Fibroblast of skin of back (primary cell): ENCODE results near the gene ALPI.
"Not testable (repeated sequence)": the region's sequence is repeated elsewhere in the genome, so short reads cannot be mapped to it uniquely, and the experiment has no call there.

Experiments
- DNase-seq: peaks from one replicate; pipeline ENCODE4 v3.0.0-alpha.2; 2013

The ALPI gene

DNA sequence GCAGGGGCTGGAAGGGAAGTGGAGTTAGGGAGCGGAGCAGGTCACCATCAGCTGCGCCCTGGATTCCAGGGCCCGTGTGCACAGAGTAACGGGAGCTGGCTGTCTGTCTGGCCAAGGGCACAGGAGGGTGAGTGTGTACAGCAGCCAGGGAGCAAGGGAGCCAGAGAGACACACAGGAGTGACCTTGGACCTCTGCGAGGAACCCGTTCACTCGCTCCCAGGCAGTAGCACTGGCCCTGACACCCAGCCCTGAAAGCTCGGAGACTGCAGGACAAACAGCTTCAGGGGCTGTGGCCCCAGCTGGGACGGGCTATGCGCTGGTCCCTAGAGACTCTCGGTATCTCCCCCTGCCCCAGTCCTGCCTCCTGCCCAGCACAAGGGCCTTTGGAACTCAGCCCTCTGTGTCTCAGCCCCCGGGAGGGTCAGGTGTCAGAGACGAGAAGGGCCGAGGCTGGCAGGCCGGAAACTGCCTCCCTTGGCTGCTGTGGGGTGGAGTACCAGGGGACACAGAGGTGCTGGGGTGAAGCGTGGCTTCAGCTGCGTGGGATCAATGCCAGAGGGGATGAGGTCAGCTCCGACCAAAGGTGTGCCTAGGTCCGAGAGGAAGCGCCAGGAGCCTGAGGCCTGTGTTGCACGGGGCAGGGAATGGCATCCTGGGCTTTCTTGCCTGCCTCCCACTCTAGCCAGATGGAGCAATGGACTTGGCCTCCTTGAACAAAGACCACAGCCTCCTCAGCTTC is 12.1 kb upstream of the ALPI start:
- DNase-seq, result not testable (repeated sequence)

- DNase-seq, result peak; percentile 65
These were observed 11.4 kb upstream of the ALPI start for GRCh38 chr2:232444409-232445148.

- DNase-seq, result not testable (repeated sequence)
These were observed 10.6 kb upstream of the ALPI start for GRCh38 chr2:232445149-232445885.

GRCh38 chr2:232446266-232446777 is 9.6 kb upstream of the ALPI start:
- not testable (repeated sequence) for DNase-seq

- no peak for DNase-seq
These were observed 8.8 kb upstream of the ALPI start for GRCh38 chr2:232447091-232447620.

DNA sequence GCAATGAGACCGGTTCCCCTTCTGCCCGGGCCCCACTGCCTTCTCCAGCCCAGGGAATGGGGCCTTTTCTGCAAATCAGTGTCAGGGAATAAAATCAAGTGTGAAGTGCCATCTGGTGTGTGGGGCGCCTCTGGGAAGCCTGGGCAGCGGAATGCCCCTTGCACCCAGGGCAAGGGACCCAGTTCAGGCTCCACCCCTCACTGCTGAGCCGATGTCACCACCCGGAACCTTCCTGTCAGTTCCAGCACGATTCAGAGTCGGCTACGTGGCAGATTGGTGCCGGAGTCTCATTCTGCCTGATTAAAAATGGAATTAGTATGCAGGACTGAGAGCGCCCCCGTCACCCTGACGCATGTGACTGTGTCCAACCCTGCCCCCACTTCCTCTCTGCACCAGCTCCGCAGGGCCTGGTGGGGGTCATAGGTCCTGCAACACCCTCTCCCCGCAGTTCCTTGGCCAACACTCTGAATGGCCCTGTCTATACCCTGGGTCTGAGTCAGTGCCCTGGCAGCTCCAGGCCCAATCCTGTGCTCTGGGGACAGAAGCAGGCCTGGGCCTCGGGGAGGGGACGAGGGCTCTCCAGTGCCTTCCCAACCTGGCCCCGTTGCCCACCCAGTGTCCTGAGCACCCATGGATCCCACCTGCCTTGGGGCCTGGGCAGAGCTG is 8.2 kb upstream of the ALPI start:
- DNase-seq, result no peak

GRCh38 chr2:232448304-232448690 is 7.7 kb upstream of the ALPI start:
- no peak for DNase-seq

GRCh38 chr2:232449964-232450363 is 6.0 kb upstream of the ALPI start:
- no peak for DNase-seq

DNA sequence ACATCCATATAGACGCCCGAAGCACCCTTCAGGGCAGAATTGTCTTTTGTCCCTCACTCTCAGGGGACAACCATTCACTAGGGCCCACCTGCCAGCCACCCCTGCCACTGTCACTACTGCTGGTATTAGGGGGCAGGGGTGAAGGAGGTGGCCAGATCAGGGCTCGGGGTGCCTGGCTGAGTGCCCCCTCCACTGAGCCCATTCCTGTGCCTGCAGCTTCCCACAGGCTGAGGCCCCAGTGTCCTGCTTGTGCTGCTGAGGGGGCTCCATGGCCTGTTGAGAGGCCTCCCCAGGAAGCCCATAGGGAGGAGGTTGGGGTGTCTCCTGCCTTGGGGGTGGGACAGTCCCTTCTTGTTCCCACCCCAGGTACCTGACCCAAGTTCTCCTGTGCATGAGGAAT is 4.3 kb upstream of the ALPI start:
- not testable (repeated sequence) for DNase-seq

- no peak for DNase-seq
These were observed 1.3 kb upstream of the ALPI start for GRCh38 chr2:232454630-232455029.

DNA sequence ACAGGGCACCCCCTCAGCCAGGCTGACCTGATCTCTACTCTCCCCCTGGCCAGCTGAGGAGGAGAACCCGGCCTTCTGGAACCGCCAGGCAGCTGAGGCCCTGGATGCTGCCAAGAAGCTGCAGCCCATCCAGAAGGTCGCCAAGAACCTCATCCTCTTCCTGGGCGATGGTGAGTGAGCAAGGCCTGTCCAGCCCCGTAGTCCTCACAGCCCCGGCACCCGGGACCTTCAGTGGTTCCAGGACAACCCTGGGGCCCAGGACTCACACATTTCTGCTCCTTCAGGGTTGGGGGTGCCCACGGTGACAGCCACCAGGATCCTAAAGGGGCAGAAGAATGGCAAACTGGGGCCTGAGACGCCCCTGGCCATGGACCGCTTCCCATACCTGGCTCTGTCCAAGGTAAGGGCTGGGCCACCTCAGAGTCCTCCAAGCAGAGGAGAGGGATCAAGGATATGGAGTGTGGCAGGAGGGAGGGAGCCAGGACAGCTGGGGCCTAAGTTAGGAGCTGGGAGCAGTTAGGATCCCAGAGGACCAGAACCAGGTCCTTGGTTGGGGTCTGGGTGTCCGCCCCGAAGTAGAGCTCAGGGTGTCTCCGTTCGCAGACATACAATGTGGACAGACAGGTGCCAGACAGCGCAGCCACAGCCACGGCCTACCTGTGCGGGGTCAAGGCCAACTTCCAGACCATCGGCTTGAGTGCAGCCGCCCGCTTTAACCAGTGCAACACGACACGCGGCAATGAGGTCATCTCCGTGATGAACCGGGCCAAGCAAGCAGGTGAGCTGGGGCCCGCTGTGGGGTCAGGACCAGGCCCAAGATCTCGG is 555 bp downstream of the ALPI start:
- DNase-seq, result no peak

- DNase-seq, result no peak
These were observed 1.4 kb downstream of the ALPI start for GRCh38 chr2:232457121-232458011.

DNA sequence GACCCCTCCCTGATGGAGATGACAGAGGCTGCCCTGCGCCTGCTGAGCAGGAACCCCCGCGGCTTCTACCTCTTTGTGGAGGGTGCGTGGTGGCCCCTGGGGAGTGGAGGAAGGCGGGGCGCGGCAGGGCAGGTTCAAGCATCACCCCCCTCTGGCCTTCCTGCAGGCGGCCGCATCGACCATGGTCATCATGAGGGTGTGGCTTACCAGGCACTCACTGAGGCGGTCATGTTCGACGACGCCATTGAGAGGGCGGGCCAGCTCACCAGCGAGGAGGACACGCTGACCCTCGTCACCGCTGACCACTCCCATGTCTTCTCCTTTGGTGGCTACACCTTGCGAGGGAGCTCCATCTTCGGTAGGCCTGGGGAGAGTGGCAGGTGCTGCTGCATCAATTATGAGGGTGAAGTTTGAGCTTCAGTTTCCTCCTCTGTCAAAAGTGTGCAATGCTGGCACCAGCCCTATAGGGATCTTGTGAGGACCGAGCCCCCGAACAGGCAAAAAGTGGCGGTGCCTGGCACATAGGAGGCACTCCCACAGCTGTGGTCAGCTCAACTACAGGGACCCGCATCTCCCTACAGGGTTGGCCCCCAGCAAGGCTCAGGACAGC is 2.2 kb downstream of the ALPI start:
- DNase-seq, result no peak

DNA sequence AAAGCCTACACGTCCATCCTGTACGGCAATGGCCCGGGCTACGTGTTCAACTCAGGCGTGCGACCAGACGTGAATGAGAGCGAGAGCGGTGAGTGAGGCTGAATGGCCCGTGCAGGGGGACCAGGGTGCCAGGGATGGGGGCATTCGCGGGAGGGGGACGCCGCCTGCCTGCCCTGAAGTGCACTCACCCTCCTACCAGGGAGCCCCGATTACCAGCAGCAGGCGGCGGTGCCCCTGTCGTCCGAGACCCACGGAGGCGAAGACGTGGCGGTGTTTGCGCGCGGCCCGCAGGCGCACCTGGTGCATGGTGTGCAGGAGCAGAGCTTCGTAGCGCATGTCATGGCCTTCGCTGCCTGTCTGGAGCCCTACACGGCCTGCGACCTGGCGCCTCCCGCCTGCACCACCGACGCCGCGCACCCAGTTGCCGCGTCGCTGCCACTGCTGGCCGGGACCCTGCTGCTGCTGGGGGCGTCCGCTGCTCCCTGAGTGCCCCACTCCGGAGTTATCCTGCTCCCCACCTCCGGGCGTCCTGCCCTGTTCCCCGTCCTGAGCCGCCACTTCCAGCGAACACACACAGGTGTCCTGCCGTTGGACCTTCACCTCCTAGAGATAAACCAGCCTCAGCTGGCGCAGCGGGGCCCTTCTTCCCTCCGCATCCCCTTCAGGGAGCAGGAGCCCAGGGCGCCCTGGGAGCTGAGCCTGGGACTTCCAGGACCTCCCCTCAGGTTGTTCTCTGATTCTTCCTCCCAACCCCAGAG is 2.9 kb downstream of the ALPI start:
- no peak for DNase-seq

DNA sequence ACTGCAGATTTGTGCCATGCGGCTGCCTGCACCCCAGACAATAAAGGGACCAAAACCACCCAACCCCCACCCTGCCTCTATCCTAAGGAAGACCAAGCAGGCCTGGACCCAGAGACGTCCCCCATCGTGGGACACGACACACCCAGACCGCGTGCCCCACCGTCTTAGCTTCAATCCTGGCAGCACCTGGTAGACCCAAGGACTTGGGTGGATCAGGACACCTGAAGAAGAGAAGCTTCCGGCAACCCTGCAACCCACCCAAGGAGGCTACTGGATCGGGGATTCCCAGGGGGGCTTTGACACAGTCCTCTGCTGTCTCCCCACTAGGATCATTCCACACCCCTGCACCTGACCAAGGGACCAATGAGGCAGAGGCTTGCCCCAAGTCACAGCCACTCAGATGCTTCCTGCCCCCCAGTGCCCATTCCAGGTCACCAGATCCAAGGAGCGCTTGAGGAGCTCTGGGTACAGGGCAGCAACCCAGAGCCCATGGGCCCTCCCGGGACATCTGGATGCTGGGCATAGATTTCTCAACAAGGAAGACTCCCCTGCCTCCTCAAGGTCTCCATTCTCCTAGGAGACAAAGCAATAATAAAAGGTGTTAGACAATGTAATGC is 3.6 kb downstream of the ALPI start:
- no peak for DNase-seq

GRCh38 chr2:232460171-232460570 is 4.2 kb downstream of the ALPI start:
- DNase-seq, result no peak

- no peak for DNase-seq
These were observed 8.0 kb downstream of the ALPI start for GRCh38 chr2:232463701-232464543.

GRCh38 chr2:232464544-232464885 is 8.6 kb downstream of the ALPI start:
- DNase-seq, result no peak
